Loucy (cell line): Measurements from ENCODE around the gene S1PR4.

Source experiments
- CTCF ChIP-seq: fragments of 200-600 bp; sonication (generic); conservative IDR thresholded peaks from 2 replicates; pipeline ENCODE4 v1.5.1; 2014; ENCODE audit warnings: mild to moderate bottlenecking, antibody characterized with exemption, low read length
- EZH2phosphoT487 ChIP-seq: fragments of 200-600 bp; IDR thresholded peaks from 2 replicates; pipeline ENCODE4 v1.6.1; 2018; ENCODE audit warnings: antibody characterized with exemption, mild to moderate bottlenecking, moderate library complexity, borderline replicate concordance

- TF ChIP-seq CTCF (no peak), EZH2phosphoT487 (no peak)
Measured at GRCh38 chr19:3149089-3149488, 29.5 kb upstream of the S1PR4 start.
